ENCODE data around the gene LRRC32. TPM values are rescaled to one million over a fixed set of nuclear protein-coding genes. Genes with fewer than 3 reads are reported as not detected.

The LRRC32 gene
- total RNA-seq, 1 experiment from 2014 or later = 0.46 TPM

DNA sequence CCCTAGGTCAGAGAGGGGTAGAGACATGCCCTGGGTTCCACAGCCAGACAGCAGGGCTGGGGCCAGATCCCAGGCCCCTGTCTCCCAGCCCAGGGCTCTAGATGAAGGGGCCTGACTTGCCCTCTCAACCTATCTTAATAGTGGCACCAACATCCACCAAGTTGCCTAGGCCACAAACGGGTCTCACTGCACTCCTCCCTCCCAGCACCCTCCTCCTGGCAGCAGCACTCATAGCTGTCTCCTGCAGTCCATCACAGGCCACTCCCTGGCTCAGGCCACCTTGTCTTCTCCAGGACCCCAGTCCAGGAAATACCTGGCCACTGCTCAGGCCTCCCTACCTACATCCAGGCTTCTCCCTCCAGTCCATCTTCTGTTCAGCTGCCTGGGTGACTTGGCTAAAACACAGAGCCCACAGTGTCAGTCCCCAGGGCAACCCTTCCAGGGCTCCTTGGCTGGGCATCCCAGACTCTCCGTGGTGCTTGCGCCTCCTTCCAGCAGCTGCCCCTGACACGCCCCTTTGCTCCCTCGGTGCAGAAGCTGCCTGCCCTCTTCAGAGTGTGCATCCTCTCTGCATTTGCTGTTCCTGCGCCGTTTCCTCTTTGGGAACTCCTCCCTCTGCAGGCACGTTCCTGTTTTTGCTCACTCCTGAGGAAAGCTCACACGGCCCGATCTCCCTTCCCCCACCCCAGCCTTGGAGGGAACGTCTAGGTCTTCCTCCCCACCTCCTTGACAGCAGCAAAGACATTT, 40.5 kb downstream of the LRRC32 start:
- Histone ChIP-seq H2AFZ (ENCODE audit: low read length) (no peak overlapping the region), H3K4ac (ENCODE audit: low read depth, low read length) (no peak overlapping the region), H4K5ac (ENCODE audit: insufficient read length, low read depth, low read length) (no peak overlapping the region), H3K23ac (ENCODE audit: insufficient read length, low read depth, low read length) (no peak overlapping the region), H4K8ac (replicated peaks; ENCODE audit: insufficient read length, low read depth, low read length) (no peak overlapping the region), H3K4me1 (ENCODE audit: insufficient read depth, low read length) (no peaks in the 10 kb centered on the region), H2BK5ac (ENCODE audit: insufficient read length, low read length) (no peak overlapping the region), H3K23me2 (ENCODE audit: insufficient read length, low read depth, low read length, poor library complexity, severe bottlenecking) (no peaks in the 10 kb centered on the region), H3K27me3 (ENCODE audit: insufficient read depth, low read length) (no peaks in the 10 kb centered on the region), H3T11ph (ENCODE audit: low read length) (no peak overlapping the region), H2BK12ac (ENCODE audit: insufficient read length, low read depth, low read length) (no peak overlapping the region), H3K27ac (ENCODE audit: insufficient read length, low read depth, low read length) (no peak overlapping the region), H4K20me1 (ENCODE audit: control insufficient read depth, insufficient read depth, insufficient read length) (no peaks in the 10 kb centered on the region), H4K91ac (ENCODE audit: insufficient read length, low read depth, low read length) (no peak overlapping the region), H3K9me3 (ENCODE audit: control insufficient read depth, low read depth, low read length) (no peaks in the 10 kb centered on the region), H2BK15ac (ENCODE audit: low read depth, low read length) (no peak overlapping the region), H3K79me2 (ENCODE audit: insufficient read depth, low read length) (no peaks in the 10 kb centered on the region), H2BK20ac (ENCODE audit: low read depth, low read length, poor library complexity, severe bottlenecking) (no peak overlapping the region), H2AK5ac (ENCODE audit: insufficient read length, low read length) (no peak overlapping the region), H3K18ac (ENCODE audit: insufficient read length, low read depth, low read length) (no peak overlapping the region), H2BK120ac (ENCODE audit: low read depth, low read length, poor library complexity, severe bottlenecking) (no peak overlapping the region), H3K14ac (ENCODE audit: insufficient read depth, low read length) (no peak overlapping the region), H3K9ac (ENCODE audit: extremely low read depth, insufficient read length, low read length) (no peak overlapping the region), H3K79me1 (ENCODE audit: insufficient read depth, low read depth, low read length, poor library complexity, severe bottlenecking) (no peaks in the 10 kb centered on the region), H3K56ac (ENCODE audit: insufficient read length, low read depth, low read length) (no peak overlapping the region), H3K4me2 (ENCODE audit: insufficient read depth, insufficient read length, low read length) (no peak overlapping the region)
- no peak for DNase-seq
- TF ChIP-seq CTCF (conservative IDR thresholded peaks at IDR 0.05) = no peak
- Mint-ChIP-seq H3K4me3 (no peak overlapping the region), H3K9me3 (peaks cover 7% of the 10 kb centered on the region in 2 experiments; a peak in 4 of 5 replicates), H3K27me3 (ENCODE audit: low read depth) (peaks cover 3% of the 10 kb centered on the region; the same call in 1 of the 2 replicates), H3K36me3 (ENCODE audit: insufficient read depth in 1 of 3, low read depth in 3 of 3) (no peaks in the 10 kb centered on the region; a peak in 1 of 7 replicates), H3K4me1 (peaks cover 5 to 6% of the 10 kb centered on the region in 2 experiments; a peak in 3 of 4 replicates), H3K27ac (no peak overlapping the region; a peak in 1 of 7 replicates)
- no CpG with 5 or more reads among the region's 11 CpGs for WGBS (ENCODE audit: extremely low coverage, insufficient read length, low lambda C conversion rate)

All from H9 (cell line).